GM19099 (cell line): ENCODE results near the gene FRRS1.

Experiments used
- POLR2A ChIP-seq: IDR thresholded peaks from 3 replicates; pipeline ENCODE4 v1.6.1; 2011; ENCODE audit warnings: low read depth; ENCODE audit not compliant: insufficient read length; ENCODE audit errors: extremely low read depth

FRRS1 gene

DNA sequence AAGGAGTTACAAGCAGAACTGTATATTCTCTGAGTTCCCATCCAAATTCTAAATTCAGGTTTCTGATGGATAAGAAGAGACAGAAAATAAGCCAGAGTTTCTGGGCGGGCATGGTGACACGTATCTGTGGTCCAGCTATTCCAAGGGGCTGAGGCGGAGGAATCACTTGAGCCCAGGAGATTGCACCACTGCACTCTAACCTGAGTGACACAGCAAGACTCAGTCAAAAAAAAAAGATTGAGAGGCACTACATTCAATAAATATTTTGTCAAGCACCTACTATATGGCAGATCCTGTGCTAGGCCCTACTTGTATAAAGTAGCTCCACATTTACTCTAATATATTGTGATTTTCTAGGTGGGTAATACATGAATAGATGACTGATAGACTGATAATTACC is 6.4 kb upstream of the FRRS1 start:
- no peak for TF ChIP-seq POLR2A

GRCh38 chr1:99771513-99771918 is 5.1 kb upstream of the FRRS1 start:
- TF ChIP-seq POLR2A = no peak

DNA sequence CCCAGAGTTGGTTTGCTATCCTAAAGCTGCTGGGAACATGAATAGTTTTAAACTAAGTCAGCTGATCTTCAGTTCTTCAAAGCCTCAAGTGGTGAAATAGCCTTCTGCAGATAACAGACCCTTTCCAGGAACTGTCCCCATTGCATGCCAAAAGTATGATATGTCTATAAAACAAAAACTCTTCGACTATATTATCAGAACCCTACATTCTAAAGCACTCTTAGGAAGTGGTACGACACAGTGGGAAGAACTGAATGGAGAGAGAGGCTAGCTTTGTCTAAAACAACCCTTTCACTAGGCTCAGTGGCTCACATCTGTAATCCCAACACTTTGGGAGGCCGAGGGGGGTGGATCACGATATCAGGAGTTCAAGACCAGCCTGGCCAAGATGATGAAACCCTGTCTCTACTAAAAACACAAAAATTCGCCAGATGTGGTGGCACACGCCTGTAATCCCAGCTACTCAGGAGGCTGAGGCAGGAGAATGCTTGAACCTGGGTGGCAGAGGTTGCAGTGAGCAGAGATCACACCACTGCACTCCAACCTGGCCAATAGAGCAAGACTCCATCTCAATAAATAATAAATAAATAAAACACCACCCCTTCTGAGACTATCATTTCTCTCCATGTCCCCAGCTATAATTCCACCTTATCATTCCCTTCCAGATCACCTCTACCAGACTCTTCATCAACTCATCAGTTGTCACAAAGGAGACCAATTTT is 2.2 kb upstream of the FRRS1 start:
- no peak for TF ChIP-seq POLR2A

GRCh38 chr1:99768104-99768503 is 1.7 kb upstream of the FRRS1 start:
- TF ChIP-seq POLR2A = no peak

GRCh38 chr1:99764909-99765308 is 1.5 kb downstream of the FRRS1 start:
- no peak for TF ChIP-seq POLR2A

- TF ChIP-seq POLR2A = no peak
Measured at GRCh38 chr1:99764439-99764838, 2.0 kb downstream of the FRRS1 start.

DNA sequence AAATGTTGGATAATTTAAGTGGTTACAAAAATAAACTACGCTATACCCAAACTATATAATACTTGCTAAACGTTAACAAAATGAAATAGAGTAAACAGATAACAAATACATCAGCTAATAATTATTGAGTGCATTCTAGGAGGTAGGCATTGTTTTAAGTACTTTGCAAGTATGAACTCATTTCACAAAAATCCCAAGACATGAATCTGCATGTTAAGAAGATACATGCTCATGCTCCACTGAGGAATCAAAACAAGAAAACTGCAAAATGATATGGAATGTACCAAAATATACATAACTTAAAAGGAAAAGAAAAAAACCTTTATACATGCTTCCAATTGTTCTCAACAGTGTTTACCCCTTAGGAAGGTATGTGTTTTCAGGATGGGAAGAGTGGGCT is 2.5 kb downstream of the FRRS1 start:
- no peak for TF ChIP-seq POLR2A

- no peak for TF ChIP-seq POLR2A
Measured at GRCh38 chr1:99761774-99762173, 4.7 kb downstream of the FRRS1 start.

- no peak for TF ChIP-seq POLR2A
Measured at GRCh38 chr1:99759518-99760160, 6.8 kb downstream of the FRRS1 start.

DNA sequence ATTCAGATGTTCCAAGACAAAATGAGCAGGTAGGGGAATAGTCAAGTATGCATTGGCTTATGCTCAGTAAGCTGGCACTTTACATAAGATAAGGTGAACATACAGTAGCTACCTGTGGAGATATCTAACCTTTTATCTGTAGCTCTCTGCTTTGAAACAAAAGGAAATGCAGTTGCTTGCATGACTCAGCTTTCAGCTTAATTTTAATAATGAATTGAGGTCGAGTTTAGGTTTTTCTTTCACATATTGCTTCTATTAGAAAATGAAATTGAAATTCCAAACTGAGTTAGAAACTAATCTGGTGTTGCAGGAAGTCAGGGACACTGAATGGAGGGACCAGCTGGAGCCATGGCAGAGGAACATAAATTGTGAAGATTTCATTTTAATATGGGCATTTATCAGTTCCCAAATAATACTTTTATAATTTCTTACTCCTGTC is 8.3 kb downstream of the FRRS1 start:
- TF ChIP-seq POLR2A = no peak

DNA sequence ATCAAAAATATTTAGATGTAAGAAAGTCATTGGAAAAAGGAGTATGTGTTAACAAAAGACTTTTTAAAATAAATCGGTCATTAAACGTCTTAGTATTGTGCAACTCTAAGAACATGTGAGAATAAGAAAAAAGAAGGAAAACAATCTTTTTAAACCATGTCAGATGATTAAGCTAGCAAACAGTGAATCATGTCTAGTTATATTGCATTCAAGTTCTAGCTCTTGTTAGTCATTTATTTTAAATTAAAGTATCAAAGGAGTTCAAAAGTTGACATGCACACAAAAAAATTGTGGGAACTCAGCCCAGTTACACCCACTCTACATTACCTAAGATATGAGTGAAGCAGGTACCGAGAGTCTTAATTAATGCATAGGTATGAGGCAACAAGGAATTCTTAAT is 9.8 kb downstream of the FRRS1 start:
- no peak for TF ChIP-seq POLR2A

DNA sequence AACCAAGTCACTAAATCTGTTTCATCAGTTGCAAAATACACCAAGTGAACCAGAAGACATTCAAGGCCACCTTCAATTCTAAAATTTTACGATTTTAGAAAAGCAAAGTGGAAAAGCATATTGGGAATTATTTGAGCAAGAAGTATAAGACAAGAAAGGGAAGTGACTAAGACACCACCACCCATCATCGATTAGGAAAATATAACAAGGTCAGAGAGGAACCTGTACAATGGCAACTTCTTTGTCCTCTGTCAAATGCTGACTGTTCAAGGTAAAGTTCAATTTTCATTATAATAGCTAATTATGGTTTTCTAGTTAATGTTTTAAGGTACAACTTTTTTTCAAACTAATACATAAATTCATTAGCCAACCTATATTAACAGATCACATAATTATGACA is 10.8 kb downstream of the FRRS1 start:
- no peak for TF ChIP-seq POLR2A

- TF ChIP-seq POLR2A = no peak
Measured at GRCh38 chr1:99754697-99755096, 11.7 kb downstream of the FRRS1 start.

DNA sequence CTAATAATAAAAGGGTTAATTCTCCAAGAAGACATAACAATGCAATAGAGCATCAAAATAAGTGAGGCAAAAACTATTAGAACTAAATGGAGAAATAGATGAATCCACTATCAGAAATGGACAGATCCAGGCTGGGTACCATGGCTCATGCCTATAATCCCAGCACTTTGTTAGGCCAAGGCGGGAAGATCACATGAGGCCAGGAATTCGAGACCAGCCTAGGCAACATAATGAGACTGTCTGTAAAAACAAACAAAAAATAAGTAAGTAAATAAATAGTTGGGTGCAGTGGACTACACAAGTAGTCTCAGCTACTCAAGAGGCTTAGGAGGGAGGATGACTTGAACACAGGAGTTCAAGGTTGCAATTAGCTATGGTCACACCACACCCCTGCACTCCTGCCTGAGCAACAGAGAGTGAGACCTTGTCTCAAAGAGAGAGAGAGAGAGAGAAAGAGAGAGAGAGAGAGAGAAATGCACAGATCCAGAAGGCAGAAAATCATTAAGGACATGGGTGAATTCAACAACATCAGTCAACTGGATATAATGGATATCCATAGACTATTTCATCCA is 12.3 kb downstream of the FRRS1 start:
- TF ChIP-seq POLR2A = no peak

DNA sequence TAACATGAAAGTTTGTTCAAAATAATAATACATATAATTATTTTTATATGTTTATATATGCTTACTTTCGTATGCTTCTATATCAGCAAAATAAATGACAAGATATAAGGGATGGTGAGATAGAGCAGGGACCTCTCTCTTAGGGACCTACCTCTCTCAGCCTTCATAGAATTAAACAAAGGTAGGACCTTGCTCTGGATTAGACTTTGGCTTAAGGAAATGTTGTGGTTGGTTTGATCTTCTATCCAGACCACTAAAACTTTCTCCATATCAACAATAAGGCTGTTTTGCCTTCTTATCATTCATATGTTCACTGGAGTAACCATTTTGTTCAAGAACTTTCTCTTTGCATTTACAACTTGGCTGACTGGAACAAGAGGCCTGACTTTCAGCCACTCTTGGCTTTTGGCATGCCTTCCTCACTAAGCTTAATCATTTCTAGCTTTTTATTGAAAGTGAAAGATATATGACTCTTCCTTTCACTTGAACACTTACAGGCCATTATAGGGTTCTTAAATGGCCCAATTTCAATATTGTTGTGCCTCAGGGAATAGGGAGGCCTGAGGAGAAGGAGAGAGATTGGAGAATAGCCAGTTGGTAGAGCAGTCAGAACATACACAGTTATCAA is 14.4 kb downstream of the FRRS1 start:
- no peak for TF ChIP-seq POLR2A
